ENCODE results near the gene ZNF609. TPM values are rescaled to one million over a fixed set of nuclear protein-coding genes. Genes with fewer than 3 reads are reported as not detected.

The ZNF609 gene
- total and polyA plus RNA-seq, 4 donors, result 4.6 to 18.1 (median 8.0) TPM

DNA sequence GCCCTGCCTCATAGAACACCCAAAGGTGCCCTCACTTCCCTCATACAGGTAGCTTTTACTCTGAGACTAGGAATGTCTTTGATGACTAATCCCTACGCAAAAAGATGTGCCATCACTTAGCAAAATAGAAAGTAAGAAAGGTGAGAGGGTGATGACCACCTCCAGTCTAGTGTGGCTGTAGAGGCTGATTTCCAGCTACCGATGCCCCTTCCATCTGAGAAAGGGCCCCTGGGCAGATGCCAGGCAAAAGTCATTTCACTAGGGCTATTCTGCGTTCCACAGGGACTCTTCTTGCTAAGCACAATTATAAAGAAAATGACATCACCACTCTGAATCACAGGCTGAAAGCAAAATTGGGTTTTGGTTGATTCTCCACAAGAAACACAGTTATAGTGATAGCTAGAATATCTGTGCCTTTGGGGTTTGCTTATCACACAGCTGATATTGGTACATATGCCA is 237.6 kb downstream of the ZNF609 start:
- Histone ChIP-seq H3K9ac (ENCODE audit: low read depth in 1 of 2, low read length in 2 of 2) (no peak overlapping the region), H3K27me3 (ENCODE audit: control insufficient read depth in 4 of 4, insufficient read depth in 4 of 4, low read length in 3 of 4) (no peaks in the 10 kb centered on the region), H3K9me3 (ENCODE audit: control insufficient read depth in 4 of 4, low read length in 3 of 4) (no peaks in the 10 kb centered on the region), H3K4me1 (ENCODE audit: control insufficient read depth in 4 of 4, insufficient read depth in 4 of 4, low read length in 3 of 4) (peaks cover 21 to 55% (median 48%) of the 10 kb centered on the region in 4 donors), H3K4me3 (ENCODE audit: low read depth in 1 of 3, low read length in 3 of 3) (no peak overlapping the region), H3K36me3 (ENCODE audit: control insufficient read depth in 4 of 4, insufficient read depth in 3 of 4, low read depth in 1 of 4, low read length in 3 of 4) (no peaks in the 10 kb centered on the region), H3K27ac (ENCODE audit: low read depth in 1 of 2, low read length in 2 of 2) (peak overlapping the region in 1 of 2 donors; percentile 31)
- TF ChIP-seq, protein P1, sequence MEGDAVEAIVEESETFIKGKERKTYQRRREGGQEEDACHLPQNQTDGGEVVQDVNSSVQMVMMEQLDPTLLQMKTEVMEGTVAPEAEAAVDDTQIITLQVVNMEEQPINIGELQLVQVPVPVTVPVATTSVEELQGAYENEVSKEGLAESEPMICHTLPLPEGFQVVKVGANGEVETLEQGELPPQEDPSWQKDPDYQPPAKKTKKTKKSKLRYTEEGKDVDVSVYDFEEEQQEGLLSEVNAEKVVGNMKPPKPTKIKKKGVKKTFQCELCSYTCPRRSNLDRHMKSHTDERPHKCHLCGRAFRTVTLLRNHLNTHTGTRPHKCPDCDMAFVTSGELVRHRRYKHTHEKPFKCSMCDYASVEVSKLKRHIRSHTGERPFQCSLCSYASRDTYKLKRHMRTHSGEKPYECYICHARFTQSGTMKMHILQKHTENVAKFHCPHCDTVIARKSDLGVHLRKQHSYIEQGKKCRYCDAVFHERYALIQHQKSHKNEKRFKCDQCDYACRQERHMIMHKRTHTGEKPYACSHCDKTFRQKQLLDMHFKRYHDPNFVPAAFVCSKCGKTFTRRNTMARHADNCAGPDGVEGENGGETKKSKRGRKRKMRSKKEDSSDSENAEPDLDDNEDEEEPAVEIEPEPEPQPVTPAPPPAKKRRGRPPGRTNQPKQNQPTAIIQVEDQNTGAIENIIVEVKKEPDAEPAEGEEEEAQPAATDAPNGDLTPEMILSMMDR (IDR thresholded peaks at IDR 0.05; ENCODE audit: low read depth, low read length, missing input control), result no peak
- TF ChIP-seq NR2F2 (IDR thresholded peaks at IDR 0.05), result no peak
- no peak for TF ChIP-seq YY1 (IDR thresholded peaks at IDR 0.05)
- TF ChIP-seq TAF1 (conservative IDR thresholded peaks at IDR 0.05), result no peak
- no peak for TF ChIP-seq EGR1 (IDR thresholded peaks at IDR 0.05; ENCODE audit: low read depth in 2 of 2)
- TF ChIP-seq, protein P2, sequence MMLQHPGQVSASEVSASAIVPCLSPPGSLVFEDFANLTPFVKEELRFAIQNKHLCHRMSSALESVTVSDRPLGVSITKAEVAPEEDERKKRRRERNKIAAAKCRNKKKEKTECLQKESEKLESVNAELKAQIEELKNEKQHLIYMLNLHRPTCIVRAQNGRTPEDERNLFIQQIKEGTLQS (IDR thresholded peaks at IDR 0.05), result no peak
- no peak for TF ChIP-seq RAD21 (IDR thresholded peaks at IDR 0.05)
- TF ChIP-seq JUND (IDR thresholded peaks at IDR 0.05), result no peak
- TF ChIP-seq, protein P3, sequence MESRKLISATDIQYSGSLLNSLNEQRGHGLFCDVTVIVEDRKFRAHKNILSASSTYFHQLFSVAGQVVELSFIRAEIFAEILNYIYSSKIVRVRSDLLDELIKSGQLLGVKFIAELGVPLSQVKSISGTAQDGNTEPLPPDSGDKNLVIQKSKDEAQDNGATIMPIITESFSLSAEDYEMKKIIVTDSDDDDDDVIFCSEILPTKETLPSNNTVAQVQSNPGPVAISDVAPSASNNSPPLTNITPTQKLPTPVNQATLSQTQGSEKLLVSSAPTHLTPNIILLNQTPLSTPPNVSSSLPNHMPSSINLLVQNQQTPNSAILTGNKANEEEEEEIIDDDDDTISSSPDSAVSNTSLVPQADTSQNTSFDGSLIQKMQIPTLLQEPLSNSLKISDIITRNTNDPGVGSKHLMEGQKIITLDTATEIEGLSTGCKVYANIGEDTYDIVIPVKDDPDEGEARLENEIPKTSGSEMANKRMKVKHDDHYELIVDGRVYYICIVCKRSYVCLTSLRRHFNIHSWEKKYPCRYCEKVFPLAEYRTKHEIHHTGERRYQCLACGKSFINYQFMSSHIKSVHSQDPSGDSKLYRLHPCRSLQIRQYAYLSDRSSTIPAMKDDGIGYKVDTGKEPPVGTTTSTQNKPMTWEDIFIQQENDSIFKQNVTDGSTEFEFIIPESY (IDR thresholded peaks at IDR 0.05), result no peak
- 76% methylated on average over 3 of the region's 3 CpGs for WGBS
- DNase-seq (ENCODE audit: low spot score), result no peak

DNA sequence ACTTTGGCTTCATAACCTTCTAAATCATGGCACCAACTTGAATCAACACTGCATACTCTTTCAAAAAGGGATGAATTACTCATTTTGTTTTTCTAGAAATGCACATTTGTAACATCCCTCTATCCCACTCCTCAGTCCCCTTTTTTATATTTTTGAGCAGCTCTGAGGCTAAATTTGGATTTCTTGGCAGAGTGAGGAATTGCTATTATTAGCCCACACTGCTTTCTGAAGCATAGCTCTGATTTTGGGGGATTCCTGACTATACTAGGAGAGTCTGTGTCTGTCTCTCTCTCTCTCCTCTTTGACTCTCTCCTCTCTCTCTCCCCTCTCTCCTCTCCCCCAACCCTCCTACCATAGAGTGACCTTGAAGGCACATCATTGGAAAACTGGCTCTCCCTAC is 238.4 kb downstream of the ZNF609 start:
- H3K4me1 ChIP-seq (ENCODE audit: control insufficient read depth in 4 of 4, insufficient read depth in 4 of 4, low read length in 3 of 4), result peaks cover 19 to 52% (median 46%) of the 10 kb centered on the region in 4 donors
- no peaks in the 10 kb centered on the region for H3K9me3 ChIP-seq (ENCODE audit: control insufficient read depth in 4 of 4, low read length in 3 of 4)
- peak overlapping the region; percentile 3 to 55 for H3K27ac ChIP-seq (ENCODE audit: low read depth in 1 of 2, low read length in 2 of 2)
- DNase-seq (ENCODE audit: low spot score), result no peak
- H3K4me3 ChIP-seq (ENCODE audit: low read depth in 1 of 3, low read length in 3 of 3), result no peak overlapping the region
- no peaks in the 10 kb centered on the region for H3K27me3 ChIP-seq (ENCODE audit: control insufficient read depth in 4 of 4, insufficient read depth in 4 of 4, low read length in 3 of 4)
- no peaks in the 10 kb centered on the region for H3K36me3 ChIP-seq (ENCODE audit: control insufficient read depth in 4 of 4, insufficient read depth in 3 of 4, low read depth in 1 of 4, low read length in 3 of 4)
- H3K9ac ChIP-seq (ENCODE audit: low read depth in 1 of 2, low read length in 2 of 2), result no peak overlapping the region
- TF ChIP-seq SP1 (IDR thresholded peaks at IDR 0.05), result no peak
- no peak for TF ChIP-seq GABPA (IDR thresholded peaks at IDR 0.05 in 1 of 2, conservative IDR thresholded peaks at IDR 0.05 in 1 of 2)
- no peak for TF ChIP-seq RXRA (IDR thresholded peaks at IDR 0.05)
- TF ChIP-seq, protein P3 (IDR thresholded peaks at IDR 0.05), result no peak
- TF ChIP-seq YY1 (IDR thresholded peaks at IDR 0.05), result no peak
- TF ChIP-seq, protein P2 (IDR thresholded peaks at IDR 0.05), result no peak
- TF ChIP-seq FOXA2 (IDR thresholded peaks at IDR 0.05), result no peak
- no peak for TF ChIP-seq EGR1 (IDR thresholded peaks at IDR 0.05; ENCODE audit: low read depth in 2 of 2)
- TF ChIP-seq, protein P1 (IDR thresholded peaks at IDR 0.05; ENCODE audit: low read depth, low read length, missing input control), result no peak

Data from liver (tissue), 9 donors.